ENCODE results near the gene CLBA1. TPM values are rescaled to one million over a fixed set of nuclear protein-coding genes. Genes with fewer than 3 reads are reported as not detected.

Gene CLBA1
- total RNA-seq: 12.9 TPM

DNA sequence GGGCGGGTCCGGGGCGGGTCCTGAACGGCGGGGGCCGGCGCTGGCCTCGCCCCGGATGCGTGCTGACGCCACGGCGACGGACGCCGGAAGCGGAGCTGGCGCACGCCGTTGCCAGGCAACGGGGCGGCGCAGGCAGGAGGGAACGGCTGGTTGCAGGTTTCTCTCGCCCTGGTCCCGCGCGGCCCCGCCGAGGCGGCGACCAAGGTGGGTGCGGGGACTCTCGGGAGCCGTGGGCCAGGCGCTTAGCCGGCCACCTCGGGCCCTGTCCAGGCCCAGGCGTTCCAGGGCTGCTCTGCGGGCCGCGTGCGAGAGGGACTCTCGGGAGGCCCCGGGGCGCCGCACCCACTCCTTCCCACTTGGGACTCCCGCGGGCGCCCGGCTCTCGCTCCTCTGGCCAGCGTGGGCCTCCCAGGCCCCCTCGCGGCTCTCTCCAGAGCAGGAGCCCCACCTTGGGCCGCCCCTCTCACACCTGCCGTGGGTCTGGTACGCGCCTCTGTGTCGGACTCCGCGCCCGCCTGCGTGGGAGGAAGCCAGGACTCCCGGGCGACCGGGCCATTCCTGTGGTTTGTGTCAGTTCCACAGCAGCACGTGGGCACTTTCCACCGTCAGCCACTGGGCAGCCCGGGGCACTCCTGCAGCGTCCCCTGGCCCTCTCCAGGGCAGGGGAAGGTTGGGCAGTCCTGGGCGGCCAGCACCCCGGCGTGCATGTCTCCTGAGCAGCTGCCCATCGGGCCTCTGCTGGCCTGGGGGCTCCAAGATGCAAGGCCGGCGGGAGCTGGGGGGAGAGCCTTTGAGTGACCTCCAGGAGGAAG, at the start of gene CLBA1:
CLBA1 (plus strand) TSS at position 114 of the 812 bp plus-strand sequence; CDS start at position 758, 644 bp downstream.

DNA sequence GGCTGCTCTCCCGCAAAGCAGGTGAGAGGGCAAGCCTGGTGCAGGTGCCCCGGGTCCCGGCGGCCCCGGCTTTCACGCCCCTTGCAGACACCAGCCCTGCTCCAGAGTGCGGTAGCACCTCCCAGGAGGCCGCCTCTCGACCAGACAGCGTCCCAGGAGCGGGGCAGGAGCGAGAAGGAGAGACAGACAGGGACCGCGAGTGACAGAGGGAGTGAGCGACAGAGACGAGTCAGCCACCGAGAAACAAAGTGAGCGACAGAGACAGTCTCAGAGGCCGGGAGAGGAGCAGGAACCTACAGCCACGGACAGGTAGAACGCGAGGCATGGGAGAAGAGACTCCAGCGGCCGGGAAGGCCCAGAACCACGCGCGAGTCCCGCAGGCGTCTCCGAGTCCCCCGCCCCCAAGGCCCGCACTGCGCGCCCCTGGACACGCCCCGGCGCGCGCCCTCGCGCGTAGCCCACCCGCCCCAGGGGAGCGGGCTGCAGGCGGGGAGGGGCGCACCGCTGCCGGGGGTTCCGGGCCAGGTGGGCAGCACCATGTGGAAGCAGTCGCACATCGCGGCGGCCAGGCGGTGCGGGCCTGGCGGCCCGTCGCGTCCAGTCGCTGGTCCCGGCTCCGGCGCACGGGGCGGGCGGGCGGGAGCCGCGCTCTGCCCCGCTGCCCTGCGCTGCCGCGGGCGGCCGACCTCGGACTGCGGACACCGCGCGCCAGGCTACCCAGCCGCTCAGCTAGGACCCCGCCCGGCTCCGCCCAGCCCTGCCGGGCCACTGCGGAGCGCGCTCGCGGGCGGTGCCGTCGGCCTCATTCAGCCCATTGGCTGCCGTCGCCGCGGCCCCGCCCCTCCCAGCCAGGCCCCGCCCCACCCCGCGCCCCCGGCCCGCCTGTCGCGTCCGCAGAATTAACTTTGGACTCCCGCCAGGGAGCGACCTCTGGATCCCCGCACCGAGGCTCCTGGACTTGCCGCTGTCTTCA, 7.6 kb upstream of the CLBA1 start, which contains the start of gene AHNAK2:
AHNAK2 (minus strand) TSS at position 694 of the 973 bp plus-strand sequence; CDS start at position 557, 137 bp downstream.

DNA sequence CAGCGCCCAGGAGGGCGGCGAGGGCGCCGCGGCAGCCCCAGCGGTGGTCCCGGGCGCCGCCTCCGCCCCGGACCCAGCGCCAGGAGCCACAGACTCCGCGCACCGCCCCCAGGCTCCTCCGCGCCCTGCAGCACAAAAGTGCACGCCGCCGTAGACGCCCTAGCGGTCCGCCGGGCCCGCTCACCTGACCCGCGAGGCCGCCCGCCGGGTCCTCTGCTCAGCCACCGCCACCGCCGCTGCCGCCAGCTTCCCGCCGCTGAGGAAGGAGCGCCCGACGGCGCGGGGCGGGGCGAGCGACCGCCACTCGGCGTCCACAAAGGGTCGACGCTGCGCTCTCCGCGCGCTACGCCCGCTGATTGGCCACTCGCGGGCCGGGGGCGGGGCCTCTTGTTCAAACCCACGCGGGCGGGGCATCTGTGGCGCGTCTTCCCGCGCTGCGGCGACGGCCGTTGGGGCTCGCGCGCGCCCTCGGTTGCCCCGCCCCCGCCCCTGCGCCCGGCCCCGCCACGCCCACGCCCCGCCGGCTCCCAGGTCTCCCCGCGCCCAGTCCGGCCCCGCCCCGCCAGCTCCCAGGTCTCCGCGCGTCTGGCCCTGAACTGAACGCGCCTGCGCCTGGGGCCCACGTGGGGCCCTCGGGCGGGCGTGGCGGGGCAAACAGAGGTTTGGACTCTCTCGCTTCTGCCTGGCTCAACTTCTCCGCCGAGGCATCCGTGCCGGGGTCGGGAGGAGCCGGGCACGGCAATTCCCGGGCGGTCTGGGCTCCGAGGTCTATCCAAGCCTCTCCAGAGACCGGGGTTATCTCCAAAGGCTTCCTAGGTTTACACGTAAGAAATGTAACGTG, 35.4 kb downstream of the CLBA1 start, which contains the start of gene CDCA4:
CDCA4 (minus strand) TSS at position 269 of the 841 bp plus-strand sequence. CDS start 9,154 bp downstream, outside the sequence.

Other genes with a start within 250 kb of the CLBA1 start
- gene SIVA1, start 232.6 kb upstream of the CLBA1 start, total RNA-seq: 20.3 TPM
- 99.0 TPM for gene AKT1, start 190.0 kb upstream of the CLBA1 start, total RNA-seq
- 1.2 TPM for gene ZBTB42, start 184.7 kb upstream of the CLBA1 start, total RNA-seq
- gene CEP170B, start 120.5 kb upstream of the CLBA1 start, total RNA-seq: 31.8 TPM
- gene PLD4, start 60.9 kb upstream of the CLBA1 start, total RNA-seq: 9.0 TPM
- gene AHNAK2, start 7.4 kb upstream of the CLBA1 start, total RNA-seq: 30.7 TPM
- 10.8 TPM for gene CDCA4, start 35.3 kb downstream of the CLBA1 start, total RNA-seq
- gene GPR132, start 79.6 kb downstream of the CLBA1 start, total RNA-seq: 0.46 TPM
- gene JAG2, start 183.0 kb downstream of the CLBA1 start, total RNA-seq: 29.5 TPM
- gene NUDT14, start 195.5 kb downstream of the CLBA1 start, total RNA-seq: 30.4 TPM

Data from diencephalon (tissue), 1 donor.